H1 (cell line): ENCODE measurements around the gene SLMAP. TPM values are rescaled to one million over a fixed set of nuclear protein-coding genes. Genes with fewer than 3 reads are reported as not detected.

Experiments used
- CTCF ChIA-PET: fragments of 300-600 bp; sonication (Branson Sonifier 250); formaldehyde crosslinking; loops from one replicate; lab custom pipeline; 2021; ENCODE audit not compliant: partially characterized antibody; lab: Charles Lee
- POLR2A ChIA-PET: fragments of 300-600 bp; sonication (Branson Sonifier 250); formaldehyde crosslinking; loops from one replicate; lab custom pipeline; 2021; ENCODE audit warnings: inconsistent platforms; ENCODE audit not compliant: partially characterized antibody; lab: Charles Lee
- DNase-seq, 2 experiments: peaks; one replicate each; pipeline versions ENCODE4 v3.0.0 to v3.0.0-alpha.2; 2010 to 2022; ENCODE audit warnings: low spot score in 2 of 2, low read depth in 1 of 2, mixed read lengths in 1 of 2
- FAIRE-seq: peaks from 2 replicates; lab custom pipeline; 2011; peaks lifted over from hg19 to GRCh38; lab: Jason Lieb, UNC
- H2AFZ ChIP-seq: 2 replicates; pipeline ENCODE4 v1.8.1; 2012; ENCODE audit warnings: low read length, inconsistent platforms
- H2AK5ac ChIP-seq: 2 replicates; pipeline ENCODE4 v1.6.1; 2013; ENCODE audit warnings: low read depth, low read length
- H2BK120ac ChIP-seq: replicated peaks from 2 replicates; pipeline ENCODE3; 2013; ENCODE audit warnings: low read depth, low read length, inconsistent platforms
- H2BK12ac ChIP-seq: 2 replicates; pipeline ENCODE4 v1.6.1; 2013; ENCODE audit warnings: low read depth, low read length
- H2BK15ac ChIP-seq: 2 replicates; pipeline ENCODE4 v1.6.1; 2013; ENCODE audit warnings: low read length
- H2BK20ac ChIP-seq: 2 replicates; pipeline ENCODE4 v1.6.1; 2013; ENCODE audit warnings: low read length
- H2BK5ac ChIP-seq: 2 replicates; pipeline ENCODE4 v1.6.1; 2013; ENCODE audit warnings: low read depth, low read length
- H3K14ac ChIP-seq: 2 replicates; pipeline ENCODE4 v1.6.1; 2013; ENCODE audit warnings: inconsistent platforms; ENCODE audit not compliant: insufficient read length
- H3K18ac ChIP-seq: 2 replicates; pipeline ENCODE4 v1.6.1; 2013; ENCODE audit warnings: low read length; ENCODE audit errors: extremely low read depth
- H3K23ac ChIP-seq: 2 replicates; pipeline ENCODE4 v1.6.1; 2013; ENCODE audit warnings: inconsistent platforms; ENCODE audit not compliant: insufficient read length
- H3K23me2 ChIP-seq: 2 replicates; pipeline ENCODE4 v1.6.1; 2013; ENCODE audit warnings: low read depth, low read length
- H3K27ac ChIP-seq: 2 replicates; pipeline ENCODE4 v1.6.1; 2011; ENCODE audit warnings: low read depth, low read length, inconsistent platforms
- H3K27me3 ChIP-seq, 4 experiments: replicated peaks in 1 of 4; 1 replicate in 1 of 4; 2 replicates in 3 of 4; pipeline versions ENCODE4 v1.6.1 to v1.8.1; 2011 to 2013; ENCODE audit warnings: low read length in 3 of 4, mild to moderate bottlenecking in 3 of 4, inconsistent platforms in 2 of 4, mixed read lengths in 2 of 4, moderate library complexity in 1 of 4; ENCODE audit not compliant: control insufficient read depth in 3 of 4, insufficient read depth in 3 of 4; ENCODE audit errors: extremely low read depth in 1 of 4
- H3K36me3 ChIP-seq, 4 experiments: 2 replicates each; pipeline versions ENCODE4 v1.6.1 to v1.8.1; 2011 to 2013; ENCODE audit warnings: mild to moderate bottlenecking in 4 of 4, low read length in 3 of 4, moderate library complexity in 2 of 4, control low read depth in 1 of 4, inconsistent platforms in 1 of 4; ENCODE audit not compliant: insufficient read depth in 4 of 4, control insufficient read depth in 2 of 4
- H3K4ac ChIP-seq: replicated peaks from 2 replicates; pipeline ENCODE3; 2013; ENCODE audit warnings: low read length, low read depth, mixed read lengths, inconsistent platforms; ENCODE audit not compliant: insufficient read length
- H3K4me1 ChIP-seq, 4 experiments: replicated peaks in 1 of 4; 1 replicate in 1 of 4; 2 replicates in 3 of 4; pipeline versions ENCODE4 v1.6.1 to v1.8.1; 2011 to 2013; ENCODE audit warnings: low read length in 3 of 4, inconsistent platforms in 2 of 4, mixed read lengths in 1 of 4; ENCODE audit not compliant: insufficient read depth in 4 of 4, control insufficient read depth in 3 of 4
- H3K4me2 ChIP-seq, 2 experiments: 2 replicates each; pipeline versions ENCODE4 v1.6.1 to v1.8.1; 2011 to 2013; ENCODE audit warnings: low read depth in 2 of 2, low read length in 2 of 2, control low read depth in 1 of 2, inconsistent platforms in 1 of 2, mild to moderate bottlenecking in 1 of 2; ENCODE audit not compliant: insufficient read depth in 1 of 2
- H3K4me3 ChIP-seq, 4 experiments: fragments of 200-600, 300-600 bp in 1 of 4; sonication (generic), shearing (Covaris generic), sonication (Bioruptor Twin) in 1 of 4; 2 replicates each; pipeline versions ENCODE4 v1.5.1 to v1.8.1; 2011 to 2016; ENCODE audit warnings: low read length in 4 of 4, low read depth in 3 of 4, control low read depth in 2 of 4, inconsistent platforms in 2 of 4, mild to moderate bottlenecking in 2 of 4, mixed read lengths in 1 of 4, moderate library complexity in 1 of 4; ENCODE audit not compliant: insufficient read depth in 2 of 4; ENCODE audit errors: extremely low read depth in 1 of 4
- H3K56ac ChIP-seq: replicated peaks from 2 replicates; pipeline ENCODE3; 2013; ENCODE audit warnings: low read depth, mild to moderate bottlenecking, mixed read lengths, low read length, inconsistent platforms; ENCODE audit not compliant: insufficient read length
- H3K79me1 ChIP-seq: 2 replicates; pipeline ENCODE4 v1.6.1; 2013; ENCODE audit warnings: low read depth, low read length, control low read depth
- H3K79me2 ChIP-seq, 2 experiments: 2 replicates each; pipeline versions ENCODE4 v1.6.1 to v1.8.1; 2012 to 2013; ENCODE audit warnings: low read length in 2 of 2, mild to moderate bottlenecking in 2 of 2, inconsistent platforms in 1 of 2; ENCODE audit not compliant: insufficient read depth in 2 of 2, control insufficient read depth in 1 of 2
- H3K9ac ChIP-seq, 4 experiments: replicated peaks in 1 of 4; 1 replicate in 1 of 4; 2 replicates in 3 of 4; pipeline versions ENCODE4 v1.6.1 to v1.8.1; 2011 to 2013; ENCODE audit warnings: low read depth in 3 of 4, low read length in 3 of 4, control low read depth in 2 of 4, mild to moderate bottlenecking in 2 of 4, moderate library complexity in 2 of 4, inconsistent platforms in 1 of 4; ENCODE audit errors: extremely low read depth in 1 of 4
- H3K9me3 ChIP-seq, 2 experiments: 2 replicates each; pipeline versions ENCODE4 v1.6.1 to v1.8.1; 2012 to 2013; ENCODE audit warnings: mild to moderate bottlenecking in 2 of 2, moderate library complexity in 2 of 2, control low read depth in 1 of 2, inconsistent platforms in 1 of 2, low read depth in 1 of 2, low read length in 1 of 2, mixed read lengths in 1 of 2; ENCODE audit not compliant: insufficient read depth in 2 of 2
- H4K20me1 ChIP-seq, 2 experiments: replicated peaks in 1 of 2; 2 replicates each; pipeline versions ENCODE3 to v1.8.1; 2011 to 2013; ENCODE audit warnings: inconsistent platforms in 2 of 2, low read length in 2 of 2, mild to moderate bottlenecking in 1 of 2; ENCODE audit not compliant: insufficient read depth in 2 of 2, control insufficient read depth in 1 of 2
- H4K5ac ChIP-seq: 2 replicates; pipeline ENCODE4 v1.6.1; 2013; ENCODE audit warnings: low read length, low read depth, mixed read lengths, inconsistent platforms; ENCODE audit not compliant: insufficient read length
- H4K8ac ChIP-seq: 2 replicates; pipeline ENCODE4 v1.8.0; 2013; ENCODE audit warnings: mild to moderate bottlenecking, moderate library complexity, low read length, inconsistent platforms; ENCODE audit not compliant: insufficient read depth; ENCODE audit errors: extremely low read depth
- H4K91ac ChIP-seq: replicated peaks from 2 replicates; pipeline ENCODE3; 2013; ENCODE audit warnings: low read length, mixed read lengths, inconsistent platforms; ENCODE audit not compliant: insufficient read length
- SP2 ChIP-seq: IDR thresholded peaks from 2 replicates; pipeline ENCODE4 v1.6.1; 2012; ENCODE audit warnings: mild to moderate bottlenecking, low read length, inconsistent platforms
- WGBS, 2 experiments: shearing (Covaris generic) in 1 of 2; methylation state at CpG; one replicate each; pipeline versions ENCODE4 v1.1.6 to v1.1.7; 2013 to 2015; ENCODE audit warnings: low lambda C conversion rate in 2 of 2, mixed read lengths in 2 of 2, inconsistent platforms in 1 of 2, low coverage in 1 of 2, missing lambda C conversion rate in 1 of 2; ENCODE audit not compliant: insufficient replicate concordance in 2 of 2, insufficient coverage in 1 of 2, insufficient read length in 1 of 2; ENCODE audit errors: extremely low coverage in 1 of 2, missing lambda C conversion rate in 1 of 2; 5-methylcytosine and 5-hydroxymethylcytosine counted together
- polyA plus RNA-seq, 7 experiments: library from polyadenylated mRNA; depleted of rRNA in 3 of 7; stranded (reverse) in 5 of 7; unstranded in 2 of 7; fragments of >200 nt in 5 of 7; fragments of 200-250 nt in 2 of 7; gene quantifications; 1 replicate in 5 of 7; 2 replicates in 1 of 7; 4 replicates in 1 of 7; pipeline versions ENCODE4 v1.2.1 to v1.2.3, GENCODE V29; 2011 to 2013; ENCODE audit warnings: missing spikeins in 2 of 7, mixed read lengths in 2 of 7
- total RNA-seq: library from RNA; stranded (reverse); fragmentation: NEBNext Ultra II Directional; extraction: Animal tissue kit (Norgen Biotek cat#: 25700); gene quantifications from 2 replicates; pipeline ENCODE4 v1.2.1, GENCODE V29; 2021

SLMAP gene
- total and polyA plus RNA-seq, 2 of the 8 experiments (the other 6 are each of a cell fraction or from before 2014, with no cell fraction given), result 13.6 to 70.4 TPM

- Histone ChIP-seq H2BK15ac (0 out of 2 replicates have a peak overlapping the region, but pooled peaks have one; percentile 61), H3K14ac (no peak overlapping the region), H3K79me1 (no peaks in the 10 kb centered on the region), H3K4me1 (peaks cover 0 to 3% (median 0%) of the 10 kb centered on the region in 4 experiments; a peak in 2 of 7 replicates), H4K8ac (no peak overlapping the region), H3K4ac (no peak overlapping the region), H3K23ac (no peak overlapping the region), H2BK12ac (peak overlapping the region; percentile 90; the same call in 1 of the 2 replicates), H3K18ac (no peak overlapping the region), H3K79me2 (no peaks in the 10 kb centered on the region), H3K36me3 (no peaks in the 10 kb centered on the region), H2BK5ac (no peak overlapping the region), H3K27me3 (no peaks in the 10 kb centered on the region)
- no peak for DNase-seq
- CTCF ChIA-PET, result interaction anchor here (0.6 to 1.7 kb wide), 3 partner anchors 15 to 170 kb away, joined by 3 to 9 read pairs (median 3); no protein-coding TSS in a partner anchor
- WGBS, 2 experiments, result 93% methylated on average over 7 of the region's 7 CpGs; no CpG with 5 or more reads in 1 of the 2 experiments
- FAIRE-seq, result no peak
- TF ChIP-seq SP2, result no peak
- TF ChIP-seq, all 59 proteins: peak for 0
- H3K56ac ChIP-seq, result no peak overlapping the region
- H4K5ac ChIP-seq, result no peak overlapping the region
- no peak overlapping the region for H2BK120ac ChIP-seq
- H3K27ac ChIP-seq, result no peak overlapping the region
- H4K91ac ChIP-seq, result no peak overlapping the region
- no peaks in the 10 kb centered on the region for H3K9me3 ChIP-seq
- H4K20me1 ChIP-seq, result no peaks in the 10 kb centered on the region
- no peak overlapping the region for H2BK20ac ChIP-seq
- H3K9ac ChIP-seq, result no peak overlapping the region
- H2AFZ ChIP-seq, result no peak overlapping the region
- H2AK5ac ChIP-seq, result no peak overlapping the region
- no peak overlapping the region for H3K4me2 ChIP-seq
- POLR2A ChIA-PET, result interaction anchor here (1.3 kb wide), 1 partner anchor 24 kb away, joined by 3 read pairs; no protein-coding TSS in a partner anchor
- H3K23me2 ChIP-seq, result no peaks in the 10 kb centered on the region
- no peak overlapping the region for H3K4me3 ChIP-seq
These were observed 207.8 kb downstream of the SLMAP start for GRCh38 chr3:57963811-57964346.
